B cell (primary cell): ENCODE measurements around the gene IFTAP.

Experiments
- CTCF ChIP-seq: fragments of 200-600 bp; IDR thresholded peaks from one replicate; pipeline ENCODE4 v1.8.0; 2022; ENCODE audit warnings: antibody characterized with exemption, mild to moderate bottlenecking
- EZH2 ChIP-seq: IDR thresholded peaks from 2 replicates; pipeline ENCODE4 v1.6.1; 2012; ENCODE audit warnings: borderline replicate concordance, low read depth, mild to moderate bottlenecking, moderate library complexity, low read length; ENCODE audit not compliant: insufficient read depth, poor library complexity, severe bottlenecking

DNA sequence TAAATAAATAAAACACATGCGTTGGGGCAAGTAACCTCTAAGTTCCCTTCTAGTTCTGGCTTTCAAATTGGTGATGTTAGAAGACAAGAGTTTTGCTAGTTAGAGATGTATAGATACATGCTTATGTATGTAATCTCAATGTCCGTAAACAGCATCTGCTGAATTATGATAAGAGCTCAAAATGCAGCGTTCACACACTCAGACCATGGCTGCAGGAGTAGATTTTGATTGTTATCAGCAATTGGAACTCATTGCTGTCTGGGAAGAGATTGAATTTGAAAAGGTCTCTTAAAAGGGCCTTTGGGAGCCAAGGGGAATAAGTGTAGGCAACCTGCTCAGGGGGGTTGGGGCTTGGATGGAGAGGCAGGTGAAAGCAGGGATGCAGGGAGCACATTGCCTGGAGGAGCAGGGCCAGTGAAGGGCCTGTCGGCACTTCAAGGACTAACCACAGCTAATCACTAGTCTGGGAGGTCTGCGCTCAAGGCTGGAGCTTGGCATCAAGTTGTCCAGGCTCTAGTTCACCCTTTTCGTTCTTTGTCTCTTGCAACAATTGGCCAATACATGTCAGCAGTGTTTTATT, 29.2 kb upstream of the IFTAP start:
- TF ChIP-seq CTCF (no peak), EZH2 (no peak)
